Measurements from ENCODE around the gene VPS52.
"Not testable (repeated sequence)": the region's sequence is repeated elsewhere in the genome, so short reads cannot be mapped to it uniquely, and the experiment has no call there.

VPS52 gene

DNA sequence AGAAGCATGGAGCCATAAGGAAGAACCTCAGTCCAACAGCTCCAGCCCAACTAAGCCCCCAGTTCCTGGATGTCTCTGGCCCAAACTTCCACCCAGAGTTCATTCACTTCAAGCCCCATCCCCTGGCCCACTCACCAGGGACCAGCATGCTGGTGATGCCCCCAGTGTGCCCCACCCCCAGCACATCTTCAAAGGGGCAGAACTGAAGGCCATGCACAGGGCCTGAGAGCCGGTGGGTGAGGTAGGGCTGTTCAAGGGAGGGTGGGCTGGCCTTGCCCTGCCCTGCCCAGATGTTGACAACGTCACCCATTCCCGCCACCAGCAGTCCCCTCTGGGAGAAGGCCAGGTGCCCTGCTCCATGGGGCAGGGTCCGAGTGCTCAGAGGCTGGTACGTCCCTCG, 8.9 kb upstream of the VPS52 start:
- DNase-seq (ENCODE audit: low spot score), result no peak

DNA sequence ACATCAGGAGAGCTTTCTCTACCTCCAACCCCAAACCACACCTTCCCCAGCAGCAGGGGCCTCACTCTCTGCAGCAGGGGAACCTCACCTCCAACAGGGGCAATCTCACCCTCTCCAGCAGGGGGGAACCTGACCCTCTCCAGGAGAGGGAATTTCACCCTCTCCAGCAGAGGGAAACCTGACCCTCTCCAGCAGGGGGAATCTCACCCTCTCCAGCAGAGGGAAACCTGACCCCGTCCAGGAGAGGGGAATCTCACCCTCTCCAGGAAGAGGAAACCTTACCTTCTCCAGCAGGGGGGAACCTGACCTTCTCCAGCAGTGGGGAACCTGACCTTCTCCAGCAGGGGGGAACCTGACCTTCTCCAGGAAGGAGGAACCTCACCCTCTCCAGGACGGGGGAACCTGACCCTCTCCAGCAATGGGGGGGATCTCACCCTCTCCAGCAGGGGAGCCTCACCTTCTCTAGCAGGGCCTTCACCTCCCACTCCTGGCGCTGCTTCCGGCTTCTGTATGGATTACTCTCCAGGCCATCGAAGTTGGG, 8.4 kb upstream of the VPS52 start:
- peak; percentile 79 for DNase-seq (ENCODE audit: low spot score)

DNA sequence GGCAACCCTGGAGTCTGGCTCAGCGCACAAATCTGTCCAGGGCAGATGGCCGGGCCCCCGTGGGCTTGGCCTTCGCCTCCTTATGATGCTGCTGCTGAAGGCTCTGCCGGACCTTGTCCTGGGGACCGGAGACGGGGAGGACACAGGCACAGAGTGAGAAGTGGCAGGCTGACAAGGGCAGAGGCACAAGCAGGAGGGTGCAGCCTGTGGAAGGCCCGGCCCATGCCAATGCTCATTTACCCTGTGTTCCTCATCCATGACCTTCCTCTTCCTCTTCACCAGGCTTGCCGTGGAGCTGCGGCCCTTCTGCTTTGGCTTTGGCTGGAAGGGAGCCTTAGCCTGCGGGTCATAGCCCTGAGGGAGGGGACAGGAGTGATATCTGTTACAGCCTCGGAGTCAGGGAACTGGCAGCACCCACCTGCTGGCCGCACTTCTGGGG, 7.6 kb upstream of the VPS52 start:
- no peak for DNase-seq (ENCODE audit: low spot score)

DNA sequence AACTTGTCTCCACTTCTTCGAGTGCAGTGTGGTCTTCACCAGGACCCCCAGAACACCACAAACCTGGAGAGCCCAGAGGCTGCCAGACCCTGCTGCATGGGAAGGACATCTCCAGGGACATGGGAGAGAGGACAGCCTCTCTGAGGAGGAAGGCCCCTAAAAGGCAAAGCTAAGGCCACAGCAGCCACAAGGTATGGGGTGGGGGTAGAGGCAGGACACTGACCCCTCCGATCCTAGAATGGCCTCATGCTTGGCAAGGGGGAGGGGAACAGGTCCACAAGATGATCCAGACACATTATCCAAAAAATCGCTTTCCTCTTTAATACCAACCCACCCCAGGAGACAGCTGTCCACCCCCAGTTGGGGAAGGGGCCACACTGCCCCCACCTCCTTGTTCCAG, 7.1 kb upstream of the VPS52 start:
- DNase-seq (ENCODE audit: low spot score), result no peak

DNA sequence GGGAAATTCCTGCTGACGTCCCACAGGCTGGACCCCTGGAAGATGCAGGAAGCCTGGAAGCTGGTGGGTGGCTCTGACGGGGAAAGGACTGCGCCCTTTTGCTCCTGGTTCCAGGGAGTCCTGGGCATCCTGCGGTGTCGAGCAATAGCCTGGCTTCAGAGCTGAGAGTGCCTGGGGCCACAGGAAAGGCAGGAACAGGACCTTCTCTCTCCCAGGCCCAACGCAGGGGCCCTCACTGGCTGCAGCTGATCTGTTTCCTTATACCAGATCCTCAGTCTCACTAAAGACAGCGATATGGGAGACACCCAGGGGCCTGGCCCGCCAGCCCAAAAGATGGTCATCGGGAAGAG, 6.7 kb upstream of the VPS52 start:
- DNase-seq (ENCODE audit: low spot score), result no peak

DNA sequence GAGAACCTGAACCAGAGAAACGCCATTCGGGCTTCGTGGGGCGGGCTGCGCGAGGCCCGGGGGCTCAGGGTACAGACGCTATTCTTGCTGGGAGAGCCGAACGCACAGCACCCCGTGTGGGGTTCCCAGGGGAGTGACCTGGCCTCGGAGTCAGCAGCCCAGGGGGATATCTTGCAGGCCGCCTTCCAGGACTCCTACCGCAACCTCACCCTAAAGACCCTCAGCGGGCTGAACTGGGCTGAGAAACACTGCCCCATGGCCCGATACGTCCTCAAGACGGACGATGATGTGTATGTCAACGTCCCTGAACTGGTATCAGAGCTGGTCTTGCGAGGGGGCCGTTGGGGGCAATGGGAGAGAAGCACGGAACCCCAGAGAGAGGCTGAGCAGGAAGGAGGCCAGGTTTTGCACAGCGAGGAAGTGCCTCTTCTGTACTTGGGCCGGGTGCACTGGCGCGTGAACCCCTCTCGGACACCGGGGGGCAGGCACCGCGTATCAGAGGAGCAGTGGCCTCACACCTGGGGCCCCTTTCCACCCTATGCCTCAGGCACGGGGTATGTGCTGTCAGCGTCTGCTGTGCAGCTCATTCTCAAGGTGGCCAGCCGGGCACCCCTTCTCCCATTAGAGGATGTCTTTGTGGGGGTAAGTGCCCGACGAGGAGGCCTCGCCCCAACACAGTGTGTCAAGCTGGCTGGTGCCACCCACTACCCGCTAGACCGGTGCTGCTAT, 6.2 kb upstream of the VPS52 start:
- no peak for DNase-seq (ENCODE audit: low spot score)

DNA sequence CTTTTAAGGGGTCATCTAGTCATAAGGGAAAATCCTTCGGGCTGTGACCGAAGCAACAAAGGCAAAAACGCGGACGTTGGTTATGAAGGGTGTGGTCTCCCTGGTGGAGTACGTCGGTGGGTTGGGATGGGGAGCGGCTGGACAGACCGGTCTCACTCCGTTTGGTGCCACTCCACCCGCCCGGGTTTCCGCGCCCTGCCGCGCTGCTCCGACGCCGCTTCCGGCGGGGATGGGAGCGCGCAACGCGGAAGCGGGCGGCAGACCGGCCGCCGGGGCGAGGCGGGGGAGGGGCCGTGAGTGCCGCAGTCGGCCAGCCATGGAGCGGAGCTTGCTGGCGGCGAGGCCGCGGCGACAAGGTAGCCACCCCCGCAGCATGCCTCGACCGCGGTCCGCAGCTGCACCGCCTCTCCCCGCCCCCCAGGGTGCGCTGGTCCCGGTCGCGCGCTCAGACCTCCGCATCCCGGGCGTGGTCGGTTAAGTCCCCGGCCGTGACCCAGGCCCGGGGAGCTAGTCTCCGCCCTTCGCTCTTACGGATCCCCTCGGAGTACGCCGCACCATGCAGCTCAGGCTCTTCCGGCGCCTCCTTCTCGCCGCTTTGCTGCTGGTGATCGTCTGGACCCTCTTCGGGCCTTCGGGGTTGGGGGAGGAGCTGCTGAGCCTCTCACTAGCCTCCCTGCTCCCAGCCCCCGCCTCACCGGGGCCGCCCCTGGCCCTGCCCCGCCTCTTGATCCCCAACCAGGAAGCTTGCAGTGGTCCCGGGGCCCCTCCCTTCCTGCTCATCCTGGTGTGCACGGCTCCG, 5.4 kb upstream of the VPS52 start, which contains the start of gene B3GALT4:
TSS of gene B3GALT4 (plus strand) at position 260 of the 799 bp plus-strand sequence. CDS start at position 557, 297 bp downstream.
- no peak for DNase-seq (ENCODE audit: low spot score)

DNA sequence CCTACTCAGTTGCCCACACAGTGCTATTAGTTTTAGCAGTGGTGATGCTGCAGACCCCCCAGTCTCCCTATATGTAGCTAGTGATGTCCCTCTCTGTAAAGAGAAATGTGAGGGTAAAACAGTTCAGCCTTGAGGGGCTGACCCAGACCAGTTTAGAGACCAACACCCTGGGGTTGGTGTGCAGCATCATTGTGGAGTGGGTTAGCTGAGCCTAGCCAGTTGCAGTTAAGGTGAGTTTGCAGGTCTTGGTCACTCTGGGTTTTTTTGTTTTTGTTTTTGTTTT, 4.8 kb upstream of the VPS52 start:
- no peak for DNase-seq (ENCODE audit: low spot score)

DNA sequence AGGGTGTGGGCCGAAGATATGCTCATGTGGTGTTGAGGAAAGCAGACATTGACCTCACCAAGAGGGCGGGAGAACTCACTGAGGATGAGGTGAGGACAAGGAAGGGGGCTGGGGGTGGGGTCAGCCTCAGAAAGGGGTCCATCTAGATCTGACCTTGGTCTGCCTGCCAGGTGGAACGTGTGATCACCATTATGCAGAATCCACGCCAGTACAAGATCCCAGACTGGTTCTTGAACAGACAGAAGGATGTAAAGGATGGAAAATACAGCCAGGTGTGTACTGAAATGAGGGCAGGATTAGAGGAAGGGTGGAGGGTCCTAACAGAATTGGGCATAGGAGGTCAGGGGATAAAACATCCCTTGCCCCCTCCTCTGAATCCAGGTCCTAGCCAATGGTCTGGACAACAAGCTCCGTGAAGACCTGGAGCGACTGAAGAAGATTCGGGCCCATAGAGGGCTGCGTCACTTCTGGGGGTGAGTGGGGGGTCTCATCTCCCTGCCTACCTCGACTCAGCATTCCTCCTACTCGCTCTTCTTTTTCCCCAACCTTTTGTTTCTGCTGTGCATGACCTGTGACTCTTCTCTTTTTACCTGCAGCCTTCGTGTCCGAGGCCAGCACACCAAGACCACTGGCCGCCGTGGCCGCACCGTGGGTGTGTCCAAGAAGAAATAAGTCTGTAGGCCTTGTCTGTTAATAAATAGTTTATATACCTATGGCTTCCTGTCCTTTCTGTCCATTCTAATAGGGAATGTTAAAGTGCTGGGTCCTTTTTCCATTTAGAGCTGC, 4.3 kb upstream of the VPS52 start:
- DNase-seq (ENCODE audit: low spot score), result not testable (repeated sequence)

DNA sequence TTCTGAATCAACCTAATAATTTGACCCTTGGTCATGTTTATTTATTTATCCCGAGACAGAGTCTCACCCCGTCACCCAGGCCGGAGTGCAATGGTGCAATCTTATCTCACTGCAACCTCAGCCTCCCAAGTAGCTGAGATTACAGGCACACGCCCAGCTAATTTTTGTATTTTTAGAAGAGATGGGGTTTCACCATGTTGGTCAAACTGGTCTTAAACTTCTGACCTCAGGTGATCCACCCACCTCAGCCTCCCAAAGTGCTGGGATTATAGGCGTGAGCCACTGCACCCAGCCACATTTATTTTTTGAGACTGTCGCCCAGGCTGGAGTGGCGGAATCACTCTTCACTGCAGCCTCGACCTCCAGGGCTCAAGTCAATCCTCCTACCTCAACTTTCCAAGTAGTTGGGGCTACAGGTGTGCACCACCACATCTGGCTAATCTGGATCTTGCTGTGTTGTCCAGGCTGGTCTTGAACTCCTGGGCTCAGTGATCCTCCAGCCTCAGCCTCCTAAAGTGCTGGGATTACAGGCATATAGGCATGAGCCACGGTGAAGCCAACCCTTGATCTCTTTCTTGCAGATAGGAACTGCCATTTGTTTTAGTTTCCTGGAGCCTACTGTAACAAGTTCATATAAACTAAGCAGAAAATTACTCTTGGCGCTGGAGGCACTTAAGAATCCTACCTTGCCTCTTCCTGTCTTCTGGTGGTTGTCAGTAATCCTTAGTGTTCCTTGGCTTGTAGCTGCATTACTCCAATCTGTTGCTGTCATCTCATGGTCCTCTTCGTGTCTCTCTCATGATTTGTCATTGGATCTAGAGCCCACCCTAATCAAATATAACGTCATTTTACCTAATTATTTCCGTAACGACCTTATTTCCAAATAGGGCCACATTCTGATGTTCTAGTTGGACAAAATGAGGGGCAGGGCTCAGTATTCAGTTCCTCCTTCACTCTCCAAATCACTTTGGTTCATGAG, 2.5 kb upstream of the VPS52 start:
- DNase-seq (ENCODE audit: low spot score), result no peak

DNA sequence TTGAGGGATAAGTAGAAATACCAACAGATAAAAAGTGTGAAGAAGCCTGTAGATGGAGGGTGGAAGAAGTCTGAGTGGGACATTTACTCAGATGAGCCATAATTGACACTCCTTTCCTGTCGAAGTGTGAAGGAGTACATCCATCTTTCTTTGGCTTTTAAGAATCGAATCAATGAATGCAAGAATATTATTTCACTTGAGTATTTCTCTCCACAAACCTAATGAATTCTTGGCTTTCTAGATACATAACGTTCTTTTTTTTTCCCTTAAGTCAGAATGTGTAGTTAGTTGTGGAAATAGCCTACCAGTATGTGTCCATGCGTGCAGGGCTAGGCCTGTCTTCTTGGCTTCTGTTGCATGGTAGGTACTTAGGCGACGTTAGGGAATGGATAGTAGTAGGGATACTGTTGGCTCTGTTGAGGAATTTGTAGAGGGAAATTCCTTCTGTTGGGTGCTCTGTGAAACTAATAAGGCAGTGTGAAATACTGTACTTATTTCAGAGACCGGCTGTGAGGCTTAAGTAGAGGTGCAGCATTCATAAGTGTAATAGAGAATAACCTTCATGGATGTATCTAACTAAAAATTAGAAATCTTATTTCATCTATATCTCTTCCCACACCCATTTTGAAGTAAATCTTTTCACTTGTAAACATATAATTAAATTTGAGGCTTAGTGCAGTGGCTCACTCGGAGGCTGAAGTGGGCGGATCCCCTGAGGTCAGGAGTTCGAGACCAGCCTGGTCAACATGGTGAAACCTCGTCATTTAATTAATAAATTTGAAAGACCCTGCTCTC, 1.6 kb upstream of the VPS52 start:
- no peak for DNase-seq (ENCODE audit: low spot score)

DNA sequence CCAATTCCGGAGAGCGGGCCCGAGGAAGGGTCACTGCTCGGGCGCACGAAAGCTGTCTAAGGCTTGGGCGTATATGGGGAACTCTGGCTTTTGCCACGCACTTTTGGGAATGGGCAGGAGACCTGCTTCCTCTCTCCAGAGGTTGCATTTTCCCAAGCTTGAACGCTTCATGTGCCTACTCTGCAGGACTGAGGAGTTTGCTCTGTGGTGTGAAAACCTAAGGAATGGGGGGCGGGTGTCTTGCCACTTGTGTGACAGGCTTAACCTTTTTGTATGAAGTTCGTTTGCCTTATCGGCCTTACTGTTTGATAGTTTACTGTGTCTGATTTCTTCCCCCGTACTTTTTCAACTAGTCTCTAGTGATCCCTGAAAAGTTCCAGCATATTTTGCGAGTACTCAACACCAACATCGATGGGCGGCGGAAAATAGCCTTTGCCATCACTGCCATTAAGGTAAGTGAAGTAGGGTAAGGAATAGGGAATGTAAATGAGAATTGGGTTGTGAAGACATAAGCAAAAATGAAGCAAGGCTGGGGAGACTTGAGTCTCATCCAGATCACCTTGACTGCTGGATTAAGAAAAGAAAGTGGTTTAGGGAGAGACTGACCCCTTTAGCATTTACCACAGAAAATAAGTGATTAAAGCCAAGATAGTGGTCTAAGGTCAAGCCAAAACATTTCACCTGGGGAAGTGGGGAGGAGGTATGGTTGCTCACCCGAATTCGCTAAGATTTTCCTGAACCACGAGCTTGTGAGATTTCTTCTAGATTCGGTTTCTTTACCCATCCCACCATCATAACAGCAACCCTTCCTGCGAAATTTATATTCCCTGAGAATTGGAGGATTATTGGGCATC, 826 bp upstream of the VPS52 start:
- no peak for DNase-seq (ENCODE audit: low spot score)

DNA sequence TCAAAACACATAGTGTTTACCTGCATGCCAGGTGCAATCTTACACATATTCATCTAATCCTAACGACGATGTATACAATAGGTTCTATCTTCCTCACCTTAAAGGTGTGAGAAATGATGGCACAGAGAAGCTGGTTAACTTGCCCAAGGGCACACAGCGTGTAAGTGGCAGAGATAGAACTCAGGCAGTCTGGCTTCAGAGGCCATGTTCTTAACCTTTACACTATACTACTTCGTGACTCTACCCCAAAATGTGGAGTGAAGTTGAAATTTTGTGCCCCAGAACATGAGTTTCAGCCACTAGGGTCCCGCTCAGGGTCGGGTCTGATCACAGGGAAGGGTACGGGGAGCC, 584 bp downstream of the VPS52 start:
- no peak for DNase-seq (ENCODE audit: low spot score)

DNA sequence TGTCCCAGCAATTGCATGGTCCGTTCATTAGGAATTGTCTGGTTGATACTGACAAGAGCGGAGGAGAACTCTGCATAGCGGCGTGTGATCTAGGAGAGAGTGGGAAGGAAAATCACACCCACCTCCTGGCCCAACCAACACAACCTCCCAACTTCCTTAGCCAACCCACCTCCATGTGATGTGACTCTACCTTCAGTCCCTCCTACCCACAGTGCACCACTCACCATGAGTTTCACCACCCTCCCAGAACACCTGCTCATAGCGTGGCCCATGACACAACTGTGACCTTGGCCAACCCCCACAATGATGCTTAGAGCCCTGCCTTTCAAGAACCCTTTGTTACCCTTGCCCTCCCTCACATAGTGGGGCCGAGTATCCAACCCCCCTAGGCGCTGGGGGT, 7.7 kb downstream of the VPS52 start:
- DNase-seq (ENCODE audit: low spot score), result no peak

DNA sequence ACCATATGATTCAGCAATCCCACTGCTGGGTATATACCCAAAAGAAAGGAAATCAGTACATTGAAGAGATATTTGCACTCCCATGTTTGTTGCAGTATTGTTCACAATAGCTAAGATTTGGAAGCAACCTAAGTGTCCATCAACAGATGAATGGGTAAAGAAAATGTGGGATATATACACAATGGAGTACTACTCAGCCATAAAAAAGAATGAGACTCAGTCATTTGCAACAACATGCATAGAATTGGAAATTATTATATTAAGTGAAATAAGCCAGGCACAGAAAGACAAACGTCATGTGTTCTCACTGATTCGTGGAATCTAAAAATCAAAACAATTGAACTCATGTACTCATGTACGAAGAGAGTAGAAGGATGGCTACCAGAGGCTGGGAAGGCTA, 9.2 kb downstream of the VPS52 start:
- not testable (repeated sequence) for DNase-seq (ENCODE audit: low spot score)

DNA sequence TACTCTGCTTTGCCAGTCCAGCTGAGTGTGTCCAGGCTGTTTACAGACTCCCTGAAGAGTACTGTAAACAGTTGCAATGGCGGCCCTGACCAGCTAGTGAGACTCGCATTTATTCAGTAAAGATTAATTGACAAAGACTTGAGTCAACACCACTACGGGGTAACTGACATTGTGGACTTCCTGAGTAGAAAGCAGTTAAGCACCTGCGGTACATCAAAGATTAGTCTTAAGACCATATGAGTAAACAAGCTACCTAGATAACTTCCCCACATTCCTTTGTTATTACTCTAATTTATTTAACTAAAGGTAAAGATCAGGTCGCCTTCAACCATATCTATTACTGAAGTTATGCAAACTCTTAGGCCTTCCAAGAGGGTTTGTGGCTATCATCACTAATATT, 12.6 kb downstream of the VPS52 start:
- DNase-seq (ENCODE audit: low spot score), result no peak

DNA sequence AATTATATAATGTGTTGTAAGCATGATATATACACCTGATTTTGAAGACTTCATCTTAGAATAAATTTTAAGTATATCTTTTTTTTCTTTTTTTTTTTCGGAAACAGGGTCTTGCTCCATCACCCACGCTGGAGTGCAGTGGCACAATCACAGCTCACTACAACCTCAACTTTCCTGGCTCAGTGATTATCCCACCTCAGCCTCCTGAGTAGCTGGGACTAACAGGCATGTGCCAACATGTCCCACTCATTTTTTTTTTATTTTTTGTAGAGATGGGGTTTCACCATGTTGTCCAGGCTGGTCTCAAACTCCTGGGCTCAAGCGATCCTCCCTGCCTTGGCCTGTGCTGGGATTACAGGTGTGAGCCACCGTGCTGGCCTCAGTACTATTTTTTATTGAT, 17.1 kb downstream of the VPS52 start:
- no peak for DNase-seq (ENCODE audit: low spot score)

DNA sequence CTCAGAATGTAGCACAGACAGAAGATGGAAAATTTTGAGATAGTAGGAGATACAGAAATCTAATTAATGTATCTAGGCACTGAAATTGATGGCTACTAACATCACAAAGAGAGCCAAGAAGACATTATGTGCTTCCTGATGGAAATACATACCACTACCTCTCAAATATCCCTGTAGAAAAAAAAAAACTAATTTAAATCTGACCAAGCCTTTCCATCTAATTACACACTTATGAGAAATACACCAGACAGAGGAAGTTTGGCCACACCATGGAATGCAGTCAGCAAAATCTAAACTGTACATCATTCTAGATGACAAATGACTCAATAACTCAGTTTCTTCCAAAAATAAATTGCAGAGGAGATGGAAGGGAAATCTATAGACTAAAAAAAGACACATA, 18.9 kb downstream of the VPS52 start:
- no peak for DNase-seq (ENCODE audit: low spot score)

DNA sequence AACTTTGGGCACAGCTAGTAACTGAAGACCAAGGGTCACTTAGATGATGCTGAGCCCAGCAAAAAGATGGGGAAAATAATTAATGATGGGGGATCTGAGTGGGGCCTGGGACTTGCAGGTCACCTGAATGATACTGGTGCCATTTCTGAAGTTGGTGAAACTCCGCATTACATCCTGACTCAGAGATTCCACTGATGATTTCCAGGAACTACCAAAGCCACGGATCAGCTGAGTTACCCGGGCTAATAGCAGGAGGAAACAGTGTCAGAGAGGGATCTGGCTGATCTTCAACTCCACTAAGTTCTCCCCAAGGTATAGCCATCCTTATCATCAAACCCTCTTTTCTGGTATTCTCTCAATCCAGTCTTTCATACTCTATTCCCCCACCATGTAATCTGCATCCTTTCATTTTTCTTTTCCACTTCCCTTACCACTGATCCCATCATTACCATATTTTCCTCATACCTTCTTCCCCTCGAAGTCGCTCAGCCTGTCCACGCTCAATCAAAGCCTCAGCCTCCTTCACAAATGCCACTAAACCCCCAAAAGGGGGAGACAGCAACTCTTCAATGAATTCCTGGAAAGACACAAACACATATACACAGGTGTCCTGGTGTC, 20.2 kb downstream of the VPS52 start:
- DNase-seq (ENCODE audit: low spot score), result no peak

Measured in HuH-7 (cell line).